MM.1S (cell line): ENCODE data around the gene PTPN2.

ENCODE experiments used
- DNase-seq: peaks from one replicate; pipeline ENCODE4 v3.0.0-alpha.2; 2015
- H2AFZ ChIP-seq: fragments of 300-600 bp; sonication (generic); 2 replicates; pipeline ENCODE4 v1.6.0; 2016; ENCODE audit warnings: antibody characterized with exemption, low read length
- H3F3A ChIP-seq: fragments of 300-600 bp; sonication (generic); 2 replicates; pipeline ENCODE4 v1.6.1; 2016; ENCODE audit warnings: mild to moderate bottlenecking, antibody characterized with exemption, low read length, moderate library complexity, mixed read lengths; ENCODE audit not compliant: insufficient read depth
- H3K27ac ChIP-seq: fragments of 300-600 bp; sonication (generic); 2 replicates; pipeline ENCODE4 v1.5.1; 2016; ENCODE audit warnings: mild to moderate bottlenecking, low read length
- H3K27me3 ChIP-seq: fragments of 300-600 bp; sonication (generic); replicated peaks from 2 replicates; pipeline ENCODE4 v1.6.0; 2016; ENCODE audit warnings: low read length; ENCODE audit not compliant: insufficient read depth
- H3K36me3 ChIP-seq: fragments of 300-600 bp; sonication (generic); replicated peaks from 2 replicates; pipeline ENCODE4 v1.6.1; 2016; ENCODE audit warnings: mild to moderate bottlenecking, low read length, mixed read lengths; ENCODE audit not compliant: insufficient read depth
- H3K4me1 ChIP-seq: fragments of 300-600 bp; sonication (generic); 2 replicates; pipeline ENCODE4 v1.6.1; 2016; ENCODE audit warnings: low read length, mixed read lengths
- H3K4me2 ChIP-seq: fragments of 300-600 bp; sonication (generic); 2 replicates; pipeline ENCODE4 v1.6.0; 2016; ENCODE audit warnings: low read depth, low read length
- H3K4me3 ChIP-seq: fragments of 300-600 bp; sonication (generic); 2 replicates; pipeline ENCODE4 v1.5.1; 2016; ENCODE audit warnings: low read length, mixed read lengths
- H3K79me2 ChIP-seq: fragments of 300-600 bp; sonication (generic); 2 replicates; pipeline ENCODE4 v1.6.1; 2016; ENCODE audit warnings: mixed run types, low read length, mixed read lengths
- H3K9ac ChIP-seq: fragments of 300-600 bp; sonication (generic); 2 replicates; pipeline ENCODE4 v1.6.1; 2016; ENCODE audit warnings: low read length, mixed read lengths
- H3K9me2 ChIP-seq: fragments of 300-600 bp; sonication (generic); replicated peaks from 2 replicates; pipeline ENCODE4 v1.6.1; 2016; ENCODE audit warnings: mild to moderate bottlenecking, low read length, mixed read lengths; ENCODE audit not compliant: insufficient read depth
- H3K9me3 ChIP-seq: fragments of 300-600 bp; sonication (generic); replicated peaks from 2 replicates; pipeline ENCODE4 v1.6.1; 2016; ENCODE audit warnings: mild to moderate bottlenecking, low read length, mixed read lengths; ENCODE audit not compliant: insufficient read depth
- H4K20me1 ChIP-seq: fragments of 300-600 bp; sonication (generic); 2 replicates; pipeline ENCODE4 v1.6.1; 2016; ENCODE audit warnings: mild to moderate bottlenecking, low read length, moderate library complexity, mixed read lengths; ENCODE audit not compliant: insufficient read depth
- CTCF ChIP-seq: fragments of 300-600 bp; sonication (generic); IDR thresholded peaks from 2 replicates; pipeline ENCODE4 v1.5.1; 2016; ENCODE audit warnings: antibody characterized with exemption, low read length, mixed read lengths
- EZH2 ChIP-seq: fragments of 300-600 bp; sonication (generic); optimal IDR thresholded peaks from 2 replicates; pipeline ENCODE3; 2017; ENCODE audit warnings: low read depth, mild to moderate bottlenecking, antibody characterized with exemption, low read length, mixed read lengths
- EZH2phosphoT487 ChIP-seq: fragments of 300-600 bp; sonication (generic); IDR thresholded peaks from 2 replicates; pipeline ENCODE4 v1.6.1; 2018; ENCODE audit warnings: antibody characterized with exemption, low read length

PTPN2 gene

GRCh38 chr18:12818243-12818642, 65.8 kb downstream of the PTPN2 start:
- DNase-seq, result no peak
- Histone ChIP-seq H3K79me2 (0 out of 2 replicates have a peak, but pooled peaks cover 4% of the 10 kb centered on the region), H2AFZ (no peak overlapping the region), H3K9me3 (no peaks in the 10 kb centered on the region), H3K36me3 (no peaks in the 10 kb centered on the region), H3K9ac (no peak overlapping the region), H3K4me3 (no peak overlapping the region), H3K9me2 (no peaks in the 10 kb centered on the region), H4K20me1 (no peaks in the 10 kb centered on the region), H3K27me3 (no peaks in the 10 kb centered on the region), H3K27ac (no peak overlapping the region), H3F3A (0 out of 2 replicates have a peak, but pooled peaks cover 13% of the 10 kb centered on the region), H3K4me1 (peaks cover 13% of the 10 kb centered on the region), H3K4me2 (no peak overlapping the region)
- TF ChIP-seq CTCF (no peak), EZH2 (no peak)

- H3K9me2 ChIP-seq, result no peaks in the 10 kb centered on the region
- TF ChIP-seq CTCF, result no peak
- no peak for TF ChIP-seq EZH2phosphoT487
- no peak for TF ChIP-seq EZH2
- peaks cover 13% of the 10 kb centered on the region for H3K4me1 ChIP-seq
- no peak overlapping the region for H3K4me2 ChIP-seq
- H3K27ac ChIP-seq, result no peak overlapping the region
- no peaks in the 10 kb centered on the region for H4K20me1 ChIP-seq
- 0 out of 2 replicates have a peak, but pooled peaks cover under 1% of the 10 kb centered on the region for H3K79me2 ChIP-seq
- H3K9ac ChIP-seq, result no peak overlapping the region
- H3K9me3 ChIP-seq, result no peaks in the 10 kb centered on the region
- H3K27me3 ChIP-seq, result no peaks in the 10 kb centered on the region
- H3K36me3 ChIP-seq, result no peaks in the 10 kb centered on the region
- no peak overlapping the region for H2AFZ ChIP-seq
- H3F3A ChIP-seq, result 0 out of 2 replicates have a peak, but pooled peaks cover 13% of the 10 kb centered on the region
- no peak overlapping the region for H3K4me3 ChIP-seq
- no peak for DNase-seq
Observed at GRCh38 chr18:12816451-12816850, 67.6 kb downstream of the PTPN2 start.

GRCh38 chr18:12811191-12811950, 72.7 kb downstream of the PTPN2 start:
- Histone ChIP-seq H3K9ac (no peak overlapping the region), H3K4me3 (no peak overlapping the region), H3K4me2 (no peak overlapping the region), H4K20me1 (no peaks in the 10 kb centered on the region), H3K36me3 (no peaks in the 10 kb centered on the region), H3K9me2 (no peaks in the 10 kb centered on the region), H2AFZ (no peak overlapping the region), H3K4me1 (no peaks in the 10 kb centered on the region), H3K27ac (no peak overlapping the region), H3K9me3 (no peaks in the 10 kb centered on the region), H3K79me2 (no peaks in the 10 kb centered on the region), H3F3A (no peaks in the 10 kb centered on the region), H3K27me3 (no peaks in the 10 kb centered on the region)
- TF ChIP-seq EZH2 (no peak), EZH2phosphoT487 (no peak)
- DNase-seq, result no peak
